Body of pancreas (tissue), 4 donors: ENCODE results near the gene ANO4. TPM values are rescaled to one million over a fixed set of nuclear protein-coding genes. Genes with fewer than 3 reads are reported as not detected.
"Not testable (repeated sequence)": the region's sequence is repeated elsewhere in the genome, so short reads cannot be mapped to it uniquely, and the experiment has no call there.

Experiments
- ATAC-seq: fragments of 150-250 bp; one replicate; pipeline ENCODE4 v1.9.1; 2016
- DNase-seq, 4 donors: peaks; one replicate each; pipeline ENCODE4 v3.0.0-alpha.2; 2019
- H3K27ac ChIP-seq, 4 donors: fragments of 200-600 bp; sonication (generic); 1 replicate in 3 of 4; 2 replicates in 1 of 4; pipeline versions ENCODE4 v1.5.1 to v1.6.1; 2016 to 2019; ENCODE audit warnings: mild to moderate bottlenecking in 1 of 4, mixed read lengths in 1 of 4, moderate library complexity in 1 of 4
- H3K27me3 ChIP-seq, 2 donors: fragments of 200-600 bp; sonication (generic); one replicate each; pipeline ENCODE4 v1.6.0; 2016; ENCODE audit warnings: mild to moderate bottlenecking in 1 of 2
- H3K36me3 ChIP-seq, 2 donors: fragments of 200-600 bp; sonication (generic); replicated peaks in 1 of 2; 2 replicates each; pipeline ENCODE4 v1.5.1; 2016; ENCODE audit warnings: low read depth in 2 of 2; ENCODE audit not compliant: insufficient read depth in 1 of 2
- H3K4me1 ChIP-seq: fragments of 200-600 bp; sonication (generic); one replicate; pipeline ENCODE4 v1.6.0; 2016
- H3K4me3 ChIP-seq, 2 donors: fragments of 200-600 bp; sonication (generic); 1 replicate in 1 of 2; 2 replicates in 1 of 2; pipeline ENCODE4 v1.5.1; 2016 to 2019
- H3K9me3 ChIP-seq, 3 donors: fragments of 200-600 bp; sonication (generic); 1 replicate in 2 of 3; 2 replicates in 1 of 3; pipeline ENCODE4 v1.5.1; 2016
- CTCF ChIP-seq, 7 experiments: fragments of 450-650 bp in 4 of 7; fragments of 200-600 bp in 3 of 7; sonication (generic) in 3 of 7; IDR thresholded peaks; one replicate each; pipeline ENCODE4 v1.5.1; 2016 to 2019; ENCODE audit warnings: antibody characterized with exemption in 7 of 7
- POLR2A ChIP-seq, 3 donors: fragments of 450-650 bp; IDR thresholded peaks; one replicate each; pipeline ENCODE4 v1.6.1; 2016; ENCODE audit warnings: antibody characterized with exemption in 3 of 3, mild to moderate bottlenecking in 2 of 3
- WGBS, 2 donors: methylation state at CpG; one replicate each; pipeline ENCODE4 v1.1.5; 2017; 5-methylcytosine and 5-hydroxymethylcytosine counted together
- intact Hi-C: fragments of 100-400 bp; cut with DNase I; formaldehyde crosslinking; loops from one replicate; pipeline ENCODE4 v1.15.1; 2023
- total RNA-seq, 2 donors: library from RNA; depleted of rRNA; stranded (reverse); fragments of >200 nt; gene quantifications; one replicate each; pipeline ENCODE4 v1.1.0, GENCODE V29; 2016

Gene ANO4
- total RNA-seq, 2 donors from 2014 or later, result 1.6 TPM; not detected in 1

DNA sequence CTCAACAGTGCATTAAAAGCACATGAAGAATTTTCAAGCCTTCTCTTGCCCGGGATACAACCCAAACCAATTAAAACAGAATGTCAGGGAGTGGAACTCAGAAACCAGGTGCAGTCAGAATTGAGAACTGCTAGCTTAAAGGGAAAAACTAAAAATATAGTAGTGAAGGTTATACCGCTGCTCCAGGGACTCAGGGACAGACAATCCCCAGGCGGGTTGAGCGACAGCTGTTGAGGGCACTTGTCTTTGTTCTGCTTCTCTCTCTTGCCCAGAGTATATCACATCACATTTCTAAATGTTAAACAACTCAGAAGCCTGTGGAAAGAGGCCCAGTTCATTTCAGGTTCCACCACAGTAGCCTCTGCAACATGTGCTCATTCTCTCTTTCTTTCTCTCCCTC is 322.3 kb downstream of the ANO4 start:
- H3K36me3 ChIP-seq, result no peaks in the 10 kb centered on the region
- TF ChIP-seq CTCF (IDR thresholded peaks at IDR 0.05) (no peak), POLR2A (IDR thresholded peaks at IDR 0.05) (no peak)
- H3K27me3 ChIP-seq, result no peaks in the 10 kb centered on the region
- H3K4me3 ChIP-seq, result no peak overlapping the region
- H3K4me1 ChIP-seq, result no peaks in the 10 kb centered on the region
- no peak for DNase-seq
- ATAC-seq, result no peak
- intact Hi-C loops, result no loop called here
- H3K27ac ChIP-seq, result no peak overlapping the region
- WGBS, 2 donors, result 80 to 86% methylated on average over 4 of the region's 4 CpGs
- no peaks in the 10 kb centered on the region for H3K9me3 ChIP-seq

DNA sequence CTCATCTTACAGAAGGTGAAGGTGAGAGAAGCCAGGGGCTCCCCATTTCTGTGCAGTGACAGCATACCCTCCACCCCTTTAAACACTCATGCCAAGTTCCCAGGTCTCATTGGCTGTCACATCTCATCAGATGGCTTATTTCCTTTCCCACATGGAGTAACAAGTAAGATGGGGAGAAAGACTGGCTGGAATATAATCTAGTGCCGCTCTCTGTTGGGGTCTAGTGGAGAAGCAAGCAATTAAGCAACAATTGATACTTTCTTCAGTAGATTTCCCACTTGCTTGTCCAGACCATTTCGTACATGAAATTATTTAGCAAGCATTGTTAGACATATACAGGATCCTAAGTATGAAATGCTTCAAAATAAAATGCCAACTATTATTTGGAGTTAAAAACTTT is 323.3 kb downstream of the ANO4 start:
- intact Hi-C loops, result no loop called here
- 74 to 91% methylated on average over 2 of the region's 2 CpGs for WGBS, 2 donors
- Histone ChIP-seq H3K9me3 (no peaks in the 10 kb centered on the region), H3K27me3 (no peaks in the 10 kb centered on the region), H3K27ac (no peak overlapping the region), H3K4me1 (no peaks in the 10 kb centered on the region), H3K36me3 (no peaks in the 10 kb centered on the region), H3K4me3 (no peak overlapping the region)
- no peak for ATAC-seq
- no peak for DNase-seq
- no peak for TF ChIP-seq POLR2A (IDR thresholded peaks at IDR 0.05)
- peak in 1 of 7 experiments; percentile 27 for TF ChIP-seq CTCF (IDR thresholded peaks at IDR 0.05)

- WGBS, 2 donors, result 86 to 95% methylated on average over 6 of the region's 6 CpGs
- Histone ChIP-seq H3K36me3 (no peaks in the 10 kb centered on the region), H3K27ac (no peak overlapping the region), H3K9me3 (no peaks in the 10 kb centered on the region), H3K27me3 (no peaks in the 10 kb centered on the region), H3K4me3 (no peak overlapping the region), H3K4me1 (no peaks in the 10 kb centered on the region)
- ATAC-seq (no peak), DNase-seq (no peak)
- intact Hi-C loops, result no loop called here
- no peak for TF ChIP-seq POLR2A (IDR thresholded peaks at IDR 0.05)
- TF ChIP-seq CTCF (IDR thresholded peaks at IDR 0.05), result no peak
Measured at GRCh38 chr12:101127521-101128219, 333.1 kb downstream of the ANO4 start.

- H3K9me3 ChIP-seq, H3K4me3 ChIP-seq, intact Hi-C loops, H3K27me3 ChIP-seq, H3K36me3 ChIP-seq, H3K4me1 ChIP-seq, H3K27ac ChIP-seq, ATAC-seq, DNase-seq: not testable (repeated sequence)
- WGBS, 2 donors, result 73 to 88% methylated on average over 28 to 35 of the region's 35 CpGs
Measured at GRCh38 chr12:101145777-101146431, 351.3 kb downstream of the ANO4 start.

GRCh38 chr12:101165319-101165718 is 370.7 kb downstream of the ANO4 start:
- DNase-seq, result no peak
- 42 to 59% methylated on average over 4 of the region's 4 CpGs for WGBS, 2 donors

More at GRCh38 chr12:101165319-101165718, 370.7 kb downstream of the ANO4 start:
- no peaks in the 10 kb centered on the region for H3K36me3 ChIP-seq
- intact Hi-C loops, result no loop called here
- H3K9me3 ChIP-seq, result no peaks in the 10 kb centered on the region
- no peak for TF ChIP-seq POLR2A (IDR thresholded peaks at IDR 0.05)
- no peak for TF ChIP-seq CTCF (IDR thresholded peaks at IDR 0.05)
- H3K4me3 ChIP-seq, result no peak overlapping the region
- no peaks in the 10 kb centered on the region for H3K4me1 ChIP-seq
- H3K27ac ChIP-seq, result no peak overlapping the region
- no peak for ATAC-seq
- no peaks in the 10 kb centered on the region for H3K27me3 ChIP-seq
